Cardiac fibroblast (primary cell): ENCODE measurements around the gene MLX.
A peak's percentile ranks its signal among the peaks of the same experiment; 100 is the strongest.

Experiments
- DNase-seq, 2 donors: peaks; one replicate each; pipeline versions ENCODE4 v3.0.0 to v3.0.0-alpha.2; 2010; ENCODE audit warnings: low read depth in 2 of 2
- H3K4me3 ChIP-seq, 2 donors: replicated peaks in 1 of 2; 1 replicate in 1 of 2; 2 replicates in 1 of 2; pipeline ENCODE4 v1.5.1; 2011; ENCODE audit warnings: low read depth in 2 of 2, low read length in 2 of 2, mild to moderate bottlenecking in 2 of 2, moderate library complexity in 1 of 2
- TF ChIP-seq, protein P1 (sequence below): IDR thresholded peaks from one replicate; pipeline ENCODE4 v1.5.1; 2011; ENCODE audit warnings: low read depth, mild to moderate bottlenecking, low read length, inconsistent platforms

Gene MLX

DNA sequence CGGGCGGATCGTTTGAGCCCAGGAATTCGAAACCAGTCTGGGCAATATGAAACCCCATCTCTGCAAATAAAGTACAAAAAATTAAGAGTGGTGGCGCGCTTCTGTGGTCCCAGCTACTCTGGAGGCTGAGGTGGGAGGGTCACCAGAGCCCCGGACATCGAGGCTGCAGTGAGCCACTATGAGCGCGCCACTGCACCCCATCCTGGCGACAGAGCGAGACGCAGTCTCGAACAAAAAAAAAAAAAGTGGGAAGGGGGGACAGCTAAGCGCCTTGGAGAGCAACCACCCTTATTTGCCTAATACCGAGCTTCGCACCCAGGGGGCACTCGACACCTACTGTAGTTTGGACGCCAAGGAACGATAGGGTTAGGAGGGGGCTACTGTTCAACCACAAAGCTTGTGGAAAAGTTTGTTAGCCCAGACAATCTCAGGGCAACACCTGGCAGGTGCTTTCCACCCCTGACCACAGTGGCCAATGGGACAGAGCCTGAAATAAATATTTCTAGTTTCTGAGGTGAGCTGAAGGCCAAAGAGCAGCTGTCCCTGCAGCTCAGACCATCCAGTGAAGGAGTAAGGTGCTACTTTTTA is 11.5 kb downstream of the MLX start:
- TF ChIP-seq, protein P1, sequence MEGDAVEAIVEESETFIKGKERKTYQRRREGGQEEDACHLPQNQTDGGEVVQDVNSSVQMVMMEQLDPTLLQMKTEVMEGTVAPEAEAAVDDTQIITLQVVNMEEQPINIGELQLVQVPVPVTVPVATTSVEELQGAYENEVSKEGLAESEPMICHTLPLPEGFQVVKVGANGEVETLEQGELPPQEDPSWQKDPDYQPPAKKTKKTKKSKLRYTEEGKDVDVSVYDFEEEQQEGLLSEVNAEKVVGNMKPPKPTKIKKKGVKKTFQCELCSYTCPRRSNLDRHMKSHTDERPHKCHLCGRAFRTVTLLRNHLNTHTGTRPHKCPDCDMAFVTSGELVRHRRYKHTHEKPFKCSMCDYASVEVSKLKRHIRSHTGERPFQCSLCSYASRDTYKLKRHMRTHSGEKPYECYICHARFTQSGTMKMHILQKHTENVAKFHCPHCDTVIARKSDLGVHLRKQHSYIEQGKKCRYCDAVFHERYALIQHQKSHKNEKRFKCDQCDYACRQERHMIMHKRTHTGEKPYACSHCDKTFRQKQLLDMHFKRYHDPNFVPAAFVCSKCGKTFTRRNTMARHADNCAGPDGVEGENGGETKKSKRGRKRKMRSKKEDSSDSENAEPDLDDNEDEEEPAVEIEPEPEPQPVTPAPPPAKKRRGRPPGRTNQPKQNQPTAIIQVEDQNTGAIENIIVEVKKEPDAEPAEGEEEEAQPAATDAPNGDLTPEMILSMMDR = peak; percentile 80
- H3K4me3 ChIP-seq = peak overlapping the region; percentile 63 to 65
- peak; percentile 77 to 82 for DNase-seq

DNA sequence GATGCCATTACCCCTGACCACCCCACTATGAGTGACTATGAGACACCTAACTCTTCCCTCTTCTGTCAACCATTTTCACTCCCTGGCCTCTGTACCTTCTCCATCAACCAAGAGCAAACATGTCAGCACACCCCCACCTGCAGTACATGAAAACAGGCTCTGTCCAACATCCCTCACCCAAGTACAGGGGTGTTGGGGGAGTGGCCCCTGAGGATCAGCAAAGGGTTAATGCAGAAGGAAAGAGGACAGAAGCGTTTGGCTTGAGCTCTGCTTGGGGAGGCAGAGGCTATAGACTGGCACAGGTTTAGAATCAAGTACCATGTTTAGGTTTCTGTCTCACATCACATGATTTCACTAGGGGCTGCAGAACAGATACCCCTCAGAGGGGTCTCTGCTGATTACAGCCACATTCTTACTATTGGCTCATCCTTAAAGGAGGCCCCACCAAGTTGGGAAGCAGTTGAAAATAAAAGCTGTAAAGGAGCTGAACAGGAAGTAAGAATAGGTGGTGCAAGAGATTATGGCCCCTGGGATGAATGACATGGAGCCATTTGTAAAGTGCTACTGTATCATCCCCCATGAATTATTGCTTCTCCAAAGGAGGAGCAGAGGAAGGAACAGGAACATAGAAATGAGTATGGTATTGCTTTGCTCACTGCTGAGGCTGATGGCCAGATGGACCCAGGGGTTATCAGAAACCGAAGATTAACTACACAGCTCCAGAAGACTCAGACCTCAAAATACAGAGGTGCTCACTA is 13.1 kb downstream of the MLX start:
- TF ChIP-seq, protein P1 = no peak
- no peak overlapping the region for H3K4me3 ChIP-seq
- no peak for DNase-seq

DNA sequence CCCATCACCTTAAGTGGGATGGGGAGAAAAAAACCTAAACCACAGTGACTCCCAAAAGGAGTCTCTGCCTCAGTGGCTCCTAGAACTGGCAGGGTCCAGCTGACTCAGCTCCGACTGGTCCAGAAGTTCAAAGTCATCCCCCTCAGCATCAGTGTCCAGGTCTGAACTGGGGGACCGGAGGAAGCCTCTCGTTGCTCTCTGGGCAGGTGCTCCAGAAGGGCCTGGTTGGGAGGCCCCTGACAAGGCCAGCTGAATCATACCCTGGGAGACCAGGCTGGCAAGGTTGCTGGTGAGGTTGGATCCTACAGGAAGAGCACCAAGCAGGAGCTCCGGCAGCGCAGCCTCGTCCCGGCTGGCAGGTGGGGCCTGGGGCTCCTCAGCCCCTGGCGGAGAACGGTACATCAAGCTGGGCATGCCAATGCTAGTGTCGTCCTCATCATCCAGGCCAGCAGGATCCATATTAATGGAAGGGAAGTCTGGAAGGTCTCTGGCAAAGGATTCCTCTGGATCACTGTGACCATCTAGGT is 14.9 kb downstream of the MLX start:
- TF ChIP-seq, protein P1 = no peak
- no peak overlapping the region for H3K4me3 ChIP-seq
- no peak for DNase-seq

DNA sequence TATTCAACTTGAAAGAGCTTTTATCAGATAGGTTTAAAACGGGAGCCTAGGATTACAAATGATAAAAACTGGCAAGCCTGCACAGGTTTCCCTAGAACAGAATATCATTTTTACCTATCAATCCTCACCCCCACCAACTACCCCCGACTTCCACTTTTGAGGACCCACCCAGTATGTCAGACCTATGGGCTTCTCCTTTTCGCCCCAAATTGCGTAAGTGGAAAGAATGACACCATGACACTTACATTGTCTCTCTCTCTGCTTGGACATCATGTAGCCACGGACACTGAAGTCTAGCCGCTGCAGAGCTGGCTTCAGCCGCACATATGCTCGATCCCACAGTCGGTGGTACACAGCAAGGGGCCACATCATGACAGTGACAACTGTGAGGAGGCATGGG is 18.0 kb downstream of the MLX start:
- H3K4me3 ChIP-seq = no peak overlapping the region
- TF ChIP-seq, protein P1 = no peak
- no peak for DNase-seq

DNA sequence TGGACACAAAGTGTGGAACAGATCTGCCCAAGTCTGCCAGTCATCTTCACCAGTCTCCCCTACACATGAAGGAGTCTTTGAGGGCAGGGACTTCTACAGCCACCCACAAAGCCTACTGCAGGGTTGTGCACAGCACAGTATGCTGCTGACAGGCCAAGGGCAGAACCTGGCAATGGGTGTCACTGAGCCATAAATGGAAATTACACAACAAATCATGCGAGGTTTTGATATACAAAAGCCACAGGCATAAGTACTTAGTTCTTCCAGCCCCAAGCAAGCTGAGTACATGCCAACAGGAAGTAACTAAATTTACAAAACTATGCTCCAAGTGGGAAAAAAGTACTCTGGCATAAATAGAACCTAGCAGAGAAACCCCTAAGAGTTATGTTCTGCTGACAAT is 18.5 kb downstream of the MLX start:
- no peak overlapping the region for H3K4me3 ChIP-seq
- peak in 1 of 2 donors; percentile 72 for DNase-seq
- TF ChIP-seq, protein P1 = no peak

DNA sequence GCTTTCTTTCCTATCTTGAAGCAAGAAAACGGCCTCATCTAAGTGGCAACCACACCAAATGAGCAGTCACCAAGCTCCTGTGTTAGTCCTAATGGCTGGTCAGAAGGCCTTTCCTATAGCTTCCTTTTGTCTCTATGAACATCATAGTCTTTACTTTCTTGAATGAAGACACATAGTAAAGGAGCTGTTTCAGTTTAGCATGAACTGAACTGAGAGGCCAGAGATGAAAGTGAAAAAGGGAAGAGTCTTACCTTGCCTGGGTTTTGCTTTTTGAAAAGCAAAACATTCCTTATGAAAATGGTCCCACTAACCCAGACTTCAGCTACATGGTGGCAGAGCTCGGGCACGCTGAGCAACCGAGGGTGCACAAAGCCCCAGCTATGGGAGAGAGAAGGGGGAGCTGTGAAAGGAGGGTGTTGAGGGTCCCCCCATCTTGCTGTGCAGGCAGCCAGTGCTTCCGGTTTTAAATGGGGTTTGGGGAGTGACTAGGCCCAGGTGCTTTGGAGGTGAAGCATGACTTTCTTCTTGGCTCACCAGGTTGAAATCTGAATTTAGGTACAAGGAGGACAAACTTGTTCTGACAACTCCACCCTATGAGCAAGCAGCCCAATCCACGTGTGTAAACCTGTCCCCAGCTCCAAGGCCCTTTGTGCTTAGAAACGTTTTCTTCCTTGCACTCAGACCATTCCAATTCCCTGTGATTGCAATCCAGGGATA is 19.8 kb downstream of the MLX start:
- H3K4me3 ChIP-seq = no peak overlapping the region
- no peak for DNase-seq
- TF ChIP-seq, protein P1 = no peak
